GM19023 (cell line): ENCODE measurements around the gene MMP24OS.
"Not testable (repeated sequence)": the region's sequence is repeated elsewhere in the genome, so short reads cannot be mapped to it uniquely, and the experiment has no call there.

Experiments used
- ATAC-seq: cut with Tn5 transposase; IDR thresholded peaks from one replicate; pipeline ENCODE4 v1.9.1; 2021; ENCODE audit warnings: mild to moderate bottlenecking, moderate library complexity; ENCODE audit not compliant: unreplicated experiment

The MMP24OS gene

GRCh38 chr20:35277531-35278395 is at the start of gene MMP24OS:
MMP24OS (minus strand) TSS chr20:35278122; CDS start chr20:35277929, 193 bp downstream.
- ATAC-seq, result peak; percentile 83

- no peak for ATAC-seq
Observed at GRCh38 chr20:35327074-35327976, 49.4 kb upstream of the MMP24OS start.

GRCh38 chr20:35326740-35327073 is 48.8 kb upstream of the MMP24OS start:
- ATAC-seq, result no peak

GRCh38 chr20:35326021-35326739 is 48.3 kb upstream of the MMP24OS start:
- ATAC-seq, result no peak

- ATAC-seq, result no peak
Observed at GRCh38 chr20:35325401-35325800, 47.5 kb upstream of the MMP24OS start.

GRCh38 chr20:35320396-35321126 is 42.6 kb upstream of the MMP24OS start:
- no peak for ATAC-seq

GRCh38 chr20:35319871-35320197 is 41.9 kb upstream of the MMP24OS start:
- no peak for ATAC-seq

- ATAC-seq, result no peak
Observed at GRCh38 chr20:35319192-35319870, 41.4 kb upstream of the MMP24OS start.

- ATAC-seq, result no peak
Observed at GRCh38 chr20:35318502-35319157, 40.7 kb upstream of the MMP24OS start.

GRCh38 chr20:35317416-35318210 is 39.7 kb upstream of the MMP24OS start:
- no peak for ATAC-seq

GRCh38 chr20:35316086-35316485 is 38.2 kb upstream of the MMP24OS start:
- no peak for ATAC-seq

- ATAC-seq, result not testable (repeated sequence)
Observed at GRCh38 chr20:35315632-35316020, 37.7 kb upstream of the MMP24OS start.

- no peak for ATAC-seq
Observed at GRCh38 chr20:35314816-35315631, 37.1 kb upstream of the MMP24OS start.

- no peak for ATAC-seq
Observed at GRCh38 chr20:35312318-35312717, 34.4 kb upstream of the MMP24OS start.

- no peak for ATAC-seq
Observed at GRCh38 chr20:35311822-35312221, 33.9 kb upstream of the MMP24OS start.

- no peak for ATAC-seq
Observed at GRCh38 chr20:35311409-35311808, 33.5 kb upstream of the MMP24OS start.

GRCh38 chr20:35307666-35308653 is 30.0 kb upstream of the MMP24OS start:
- ATAC-seq, result no peak
